Caco-2 (cell line): ENCODE measurements around the gene ERBB4. TPM values are rescaled to one million over a fixed set of nuclear protein-coding genes. Genes with fewer than 3 reads are reported as not detected.

Experiments used
- BruUV-seq: library from RNA; stranded (reverse); fragments of 400-500 nt; replicated peaks from 2 replicates; lab custom pipeline; 2021; lab: Mats Ljungman, UMichigan
- CTCF ChIA-PET: fragments of 300-600 bp; sonication (Branson Sonifier 250); formaldehyde crosslinking; loops from one replicate; lab custom pipeline; 2022; ENCODE audit warnings: antibody characterized with exemption; lab: Charles Lee
- POLR2A ChIA-PET: fragments of 300-600 bp; sonication (Branson Sonifier 250); formaldehyde crosslinking; loops from one replicate; lab custom pipeline; 2022; ENCODE audit warnings: antibody characterized with exemption; lab: Charles Lee
- DNase-seq, 2 experiments: peaks; one replicate each; pipeline versions ENCODE4 v3.0.0 to v3.0.0-alpha.2; 2020 to 2022
- H3K27me3 ChIP-seq: replicated peaks from 2 replicates; pipeline ENCODE4 v1.6.0; 2011; ENCODE audit warnings: low read length; ENCODE audit not compliant: control insufficient read depth, insufficient read depth
- H3K36me3 ChIP-seq: 2 replicates; pipeline ENCODE4 v1.5.1; 2011; ENCODE audit warnings: low read length; ENCODE audit not compliant: control insufficient read depth, insufficient read depth
- H3K4me1 ChIP-seq: fragments of 250-450 bp; sonication (Bioruptor Pico); 2 replicates; pipeline ENCODE4 v1.5.1; 2020; ENCODE audit warnings: mild to moderate bottlenecking
- H3K4me3 ChIP-seq: 2 replicates; pipeline ENCODE4 v1.5.1; 2011; ENCODE audit warnings: low read depth, mild to moderate bottlenecking, control low read depth, low read length
- H3K9me3 ChIP-seq: fragments of 250-450 bp; sonication (Bioruptor Pico); 2 replicates; pipeline ENCODE4 v1.5.1; 2020; ENCODE audit warnings: mild to moderate bottlenecking, moderate library complexity
- H3K27ac Mint-ChIP-seq: one replicate; pipeline ENCODE4 v1.8.0; 2022; ENCODE audit warnings: mixed read lengths; ENCODE audit not compliant: unreplicated experiment
- H3K27me3 Mint-ChIP-seq: one replicate; pipeline ENCODE4 v1.8.0; 2022; ENCODE audit warnings: mixed read lengths; ENCODE audit not compliant: insufficient read depth, unreplicated experiment
- H3K36me3 Mint-ChIP-seq: one replicate; pipeline ENCODE4 v1.8.0; 2022; ENCODE audit warnings: mild to moderate bottlenecking, mixed read lengths; ENCODE audit not compliant: insufficient read depth, unreplicated experiment
- H3K4me1 Mint-ChIP-seq: one replicate; pipeline ENCODE4 v1.8.0; 2022; ENCODE audit warnings: low read depth, mixed read lengths; ENCODE audit not compliant: unreplicated experiment
- H3K4me3 Mint-ChIP-seq: one replicate; pipeline ENCODE4 v1.8.0; 2022; ENCODE audit warnings: mild to moderate bottlenecking, moderate library complexity, mixed read lengths; ENCODE audit not compliant: unreplicated experiment
- H3K9me3 Mint-ChIP-seq: one replicate; pipeline ENCODE4 v1.8.0; 2022; ENCODE audit warnings: mixed read lengths; ENCODE audit not compliant: unreplicated experiment
- CTCF ChIP-seq, 2 experiments: fragments of 200-600 bp in 1 of 2; IDR thresholded peaks; 1 replicate in 1 of 2; 2 replicates in 1 of 2; pipeline versions ENCODE4 v1.5.1 to v1.8.0; 2011 to 2022; ENCODE audit warnings: antibody characterized with exemption in 1 of 2, control low read depth in 1 of 2, inconsistent platforms in 1 of 2, low read depth in 1 of 2, low read length in 1 of 2, mild to moderate bottlenecking in 1 of 2, moderate library complexity in 1 of 2; ENCODE audit not compliant: insufficient read depth in 1 of 2, severe bottlenecking in 1 of 2, unreplicated experiment in 1 of 2
- intact Hi-C: fragments of 100-400 bp; cut with micrococcal nuclease; formaldehyde crosslinking; loops from one replicate; pipeline ENCODE4 v1.10.0; 2022; ENCODE audit not compliant: unreplicated experiment
- total RNA-seq: library from RNA; stranded (reverse); gene quantifications from 2 replicates; pipeline ENCODE4 v1.2.3, GENCODE V29; 2022

The ERBB4 gene
- total RNA-seq, 1 experiment from 2014 or later: not detected

- H3K9me3 Mint-ChIP-seq: no peaks in the 10 kb centered on the region
- CTCF ChIA-PET: no interaction called here
- no peak overlapping the region for H3K4me3 Mint-ChIP-seq
- BruUV-seq: no TSS peak
- intact Hi-C loops: no loop called here
- TF ChIP-seq CTCF (IDR thresholded peaks at IDR 0.05; ENCODE audit: insufficient read depth in 1 of 2, low read depth in 1 of 2, low read length in 1 of 2, severe bottlenecking in 1 of 2, unreplicated experiment in 1 of 2): no peak
- no peaks in the 10 kb centered on the region for H3K27me3 ChIP-seq
- POLR2A ChIA-PET: no interaction called here
- H3K36me3 ChIP-seq: no peaks in the 10 kb centered on the region
- no peak overlapping the region for H3K27ac Mint-ChIP-seq
- no peaks in the 10 kb centered on the region for H3K4me1 ChIP-seq
- no peak overlapping the region for H3K4me3 ChIP-seq
- no peak for DNase-seq
- H3K27me3 Mint-ChIP-seq: no peaks in the 10 kb centered on the region
- H3K9me3 ChIP-seq: no peaks in the 10 kb centered on the region; the same call in 1 of the 2 replicates
- H3K4me1 Mint-ChIP-seq: no peaks in the 10 kb centered on the region
- no peaks in the 10 kb centered on the region for H3K36me3 Mint-ChIP-seq
Observed at GRCh38 chr2:211730215-211730614, 808.4 kb downstream of the ERBB4 start.

GRCh38 chr2:211729433-211729832 is 809.2 kb downstream of the ERBB4 start:
- intact Hi-C loops: no loop called here
- Histone ChIP-seq H3K27me3 (no peaks in the 10 kb centered on the region), H3K36me3 (no peaks in the 10 kb centered on the region), H3K4me1 (no peaks in the 10 kb centered on the region), H3K4me3 (no peak overlapping the region), H3K9me3 (no peaks in the 10 kb centered on the region; the same call in 1 of the 2 replicates)
- CTCF ChIA-PET: no interaction called here
- Mint-ChIP-seq H3K4me1 (no peaks in the 10 kb centered on the region), H3K36me3 (no peaks in the 10 kb centered on the region), H3K27ac (no peak overlapping the region), H3K27me3 (no peaks in the 10 kb centered on the region), H3K4me3 (no peak overlapping the region), H3K9me3 (no peaks in the 10 kb centered on the region)
- POLR2A ChIA-PET: no interaction called here
- no TSS peak for BruUV-seq
- TF ChIP-seq CTCF (IDR thresholded peaks at IDR 0.05; ENCODE audit: insufficient read depth in 1 of 2, low read depth in 1 of 2, low read length in 1 of 2, severe bottlenecking in 1 of 2, unreplicated experiment in 1 of 2): no peak
- no peak for DNase-seq

GRCh38 chr2:211724933-211725332 is 813.7 kb downstream of the ERBB4 start:
- ChIA-PET CTCF (no interaction called here), POLR2A (no interaction called here)
- Mint-ChIP-seq H3K4me3 (no peak overlapping the region), H3K27ac (no peak overlapping the region), H3K9me3 (no peaks in the 10 kb centered on the region), H3K4me1 (no peaks in the 10 kb centered on the region), H3K36me3 (no peaks in the 10 kb centered on the region), H3K27me3 (no peaks in the 10 kb centered on the region)
- H3K9me3 ChIP-seq: no peaks in the 10 kb centered on the region
- H3K27me3 ChIP-seq: no peaks in the 10 kb centered on the region
- no peak for DNase-seq
- TF ChIP-seq CTCF (IDR thresholded peaks at IDR 0.05; ENCODE audit: insufficient read depth in 1 of 2, low read depth in 1 of 2, low read length in 1 of 2, severe bottlenecking in 1 of 2, unreplicated experiment in 1 of 2): no peak
- intact Hi-C loops: no loop called here
- no TSS peak for BruUV-seq
- H3K36me3 ChIP-seq: no peaks in the 10 kb centered on the region
- no peaks in the 10 kb centered on the region for H3K4me1 ChIP-seq
- H3K4me3 ChIP-seq: no peak overlapping the region
